SK-N-SH (cell line): Measurements from ENCODE around the gene GJB3. TPM values are rescaled to one million over a fixed set of nuclear protein-coding genes. Genes with fewer than 3 reads are reported as not detected.
"Not testable (repeated sequence)": the region's sequence is repeated elsewhere in the genome, so short reads cannot be mapped to it uniquely, and the experiment has no call there.

Experiments used
- CTCF ChIA-PET: fragments of 300-600, 350-600 bp; formaldehyde crosslinking; extraction: SDS; loops from one replicate; lab custom pipeline; 2021; lab: Yijun Ruan, JAX
- POLR2A ChIA-PET: fragments of 350-600 bp; sonication (Branson Sonifier 250); formaldehyde crosslinking; extraction: SDS; loops from one replicate; lab custom pipeline; 2020; ENCODE audit warnings: antibody characterized with exemption, inconsistent platforms; lab: Yijun Ruan, JAX
- DNase-seq: peaks from one replicate; pipeline ENCODE4 v3.0.0; 2012
- H2AFZ ChIP-seq: fragments of 200-600 bp; sonication (generic); 2 replicates; pipeline ENCODE4 v1.8.1; 2016; ENCODE audit warnings: antibody characterized with exemption, mild to moderate bottlenecking, low read depth
- H3F3A ChIP-seq: fragments of 200-600 bp; sonication (generic); replicated peaks from 2 replicates; pipeline ENCODE3; 2016; ENCODE audit warnings: antibody characterized with exemption, mild to moderate bottlenecking; ENCODE audit not compliant: insufficient read depth
- H3K27ac ChIP-seq, 2 experiments: fragments of 200-500 bp in 1 of 2; fragments of 200-600 bp in 1 of 2; sonication (Bioruptor generic) in 1 of 2; sonication (generic), shearing (Covaris generic) in 1 of 2; 2 replicates each; pipeline versions ENCODE4 v1.5.1 to v1.6.1; 2014 to 2016; ENCODE audit warnings: low read depth in 2 of 2, inconsistent platforms in 1 of 2, low read length in 1 of 2, mild to moderate bottlenecking in 1 of 2, mixed read lengths in 1 of 2
- H3K27me3 ChIP-seq: fragments of 200-600 bp; sonication (generic), shearing (Covaris generic); 2 replicates; pipeline ENCODE4 v1.6.1; 2016; ENCODE audit warnings: mixed run types; ENCODE audit not compliant: insufficient read depth
- H3K36me3 ChIP-seq, 2 experiments: fragments of 200-500 bp in 1 of 2; fragments of 200-600 bp in 1 of 2; sonication (Bioruptor generic) in 1 of 2; sonication (generic) in 1 of 2; replicated peaks in 1 of 2; 2 replicates each; pipeline versions ENCODE3 to v1.5.1; 2014 to 2016; ENCODE audit warnings: low read length in 1 of 2, mild to moderate bottlenecking in 1 of 2; ENCODE audit not compliant: insufficient read depth in 2 of 2, control insufficient read depth in 1 of 2
- H3K4me1 ChIP-seq, 2 experiments: fragments of 200-500 bp in 1 of 2; fragments of 200-600 bp in 1 of 2; sonication (Bioruptor generic) in 1 of 2; sonication (generic), shearing (Covaris generic) in 1 of 2; 2 replicates each; pipeline versions ENCODE4 v1.5.1 to v1.6.1; 2014 to 2016; ENCODE audit warnings: low read depth in 1 of 2, low read length in 1 of 2, mixed run types in 1 of 2; ENCODE audit not compliant: insufficient read depth in 2 of 2, control insufficient read depth in 1 of 2
- H3K4me2 ChIP-seq: fragments of 200-600 bp; sonication (generic), shearing (Covaris generic); 2 replicates; pipeline ENCODE4 v1.6.1; 2017; ENCODE audit warnings: mixed run types
- H3K4me3 ChIP-seq, 2 experiments: fragments of 200-500 bp in 1 of 2; fragments of 200-600 bp in 1 of 2; sonication (Bioruptor generic) in 1 of 2; sonication (generic), shearing (Covaris generic) in 1 of 2; 2 replicates each; pipeline versions ENCODE4 v1.5.1 to v1.8.1; 2014 to 2016; ENCODE audit warnings: low read depth in 2 of 2, inconsistent platforms in 1 of 2, low read length in 1 of 2, mild to moderate bottlenecking in 1 of 2, mixed read lengths in 1 of 2, moderate library complexity in 1 of 2
- H3K79me2 ChIP-seq: fragments of 200-600 bp; sonication (generic); 2 replicates; pipeline ENCODE4 v1.8.1; 2017; ENCODE audit warnings: mild to moderate bottlenecking; ENCODE audit not compliant: insufficient read depth
- H3K9ac ChIP-seq: fragments of 200-600 bp; sonication (generic); 2 replicates; pipeline ENCODE4 v1.6.1; 2017; ENCODE audit warnings: mixed run types
- H3K9me2 ChIP-seq: fragments of 200-600 bp; sonication (generic); 2 replicates; pipeline ENCODE4 v1.6.1; 2017; ENCODE audit warnings: mixed run types
- H3K9me3 ChIP-seq: fragments of 200-600 bp; sonication (generic); 2 replicates; pipeline ENCODE4 v1.6.1; 2017; ENCODE audit warnings: mixed run types, mild to moderate bottlenecking, moderate library complexity
- H4K20me1 ChIP-seq: fragments of 200-600 bp; sonication (generic); 2 replicates; pipeline ENCODE4 v1.6.1; 2017; ENCODE audit warnings: mild to moderate bottlenecking, mixed run types; ENCODE audit not compliant: insufficient read depth
- ELF1 ChIP-seq: IDR thresholded peaks from 2 replicates; pipeline ENCODE4 v1.4.0; 2012
- EP300 ChIP-seq, 2 experiments: IDR thresholded peaks; 2 replicates each; pipeline versions ENCODE4 v1.4.0 to v1.6.1; 2012; ENCODE audit warnings: borderline replicate concordance in 1 of 2, low read depth in 1 of 2, low read length in 1 of 2
- EZH2phosphoT487 ChIP-seq: fragments of 200-600 bp; sonication (generic); IDR thresholded peaks from 2 replicates; pipeline ENCODE4 v1.6.1; 2017; ENCODE audit warnings: low read depth, mixed run types, mild to moderate bottlenecking, antibody characterized with exemption, moderate library complexity, borderline replicate concordance
- FOXJ3 ChIP-seq: sonication (generic); formaldehyde crosslinking; IDR thresholded peaks from 2 replicates; pipeline ENCODE4 v1.5.1; 2020; ENCODE audit warnings: mild to moderate bottlenecking, missing genetic modification reagents
- FOXM1 ChIP-seq: IDR thresholded peaks from 2 replicates; pipeline ENCODE4 v1.4.0; 2012; ENCODE audit warnings: low read depth, mild to moderate bottlenecking
- GATA2 ChIP-seq: sonication (generic); formaldehyde crosslinking; IDR thresholded peaks from 2 replicates; pipeline ENCODE4 v1.5.0; 2020; ENCODE audit warnings: mild to moderate bottlenecking, missing genetic modification reagents
- JUND ChIP-seq: IDR thresholded peaks from 2 replicates; pipeline ENCODE4 v1.4.0; 2012
- MEF2A ChIP-seq: IDR thresholded peaks from 2 replicates; pipeline ENCODE4 v1.4.0; 2012; ENCODE audit warnings: low read depth, borderline replicate concordance
- MXI1 ChIP-seq: IDR thresholded peaks from 2 replicates; pipeline ENCODE4 v1.6.1; 2012; ENCODE audit warnings: mild to moderate bottlenecking, low read depth, low read length, improper control_type of control experiment
- NRF1 ChIP-seq: IDR thresholded peaks from 2 replicates; pipeline ENCODE4 v1.6.1; 2012; ENCODE audit warnings: low read depth, mild to moderate bottlenecking, low read length
- PBX3 ChIP-seq: IDR thresholded peaks from 2 replicates; pipeline ENCODE4; 2012
- RFX5 ChIP-seq: IDR thresholded peaks from 2 replicates; pipeline ENCODE4 v1.6.1; 2012; ENCODE audit warnings: mild to moderate bottlenecking, improper control_type of control experiment, low read length
- RXRA ChIP-seq: IDR thresholded peaks from 2 replicates; pipeline ENCODE4 v1.4.0; 2012; ENCODE audit warnings: low read depth, mild to moderate bottlenecking, borderline replicate concordance
- SMC3 ChIP-seq: IDR thresholded peaks from 2 replicates; pipeline ENCODE4 v1.6.1; 2012; ENCODE audit warnings: low read depth, low read length, improper control_type of control experiment
- TEAD4 ChIP-seq: IDR thresholded peaks from 2 replicates; pipeline ENCODE4 v1.4.0; 2012; ENCODE audit warnings: mild to moderate bottlenecking, borderline replicate concordance; ENCODE audit not compliant: insufficient read depth
- YY1 ChIP-seq: IDR thresholded peaks from 2 replicates; pipeline ENCODE4 v1.4.0; 2012; ENCODE audit warnings: low read depth, mild to moderate bottlenecking
- WGBS: methylation state at CpG from one replicate; pipeline ENCODE4 v1.1.6; 2017; ENCODE audit warnings: low lambda C conversion rate; 5-methylcytosine and 5-hydroxymethylcytosine counted together
- polyA plus RNA-seq, 3 experiments: library from polyadenylated mRNA; depleted of rRNA; stranded (reverse); fragments of >200 nt; gene quantifications; 2 replicates each; pipeline ENCODE4 v1.2.3, GENCODE V29; 2012
- TF ChIP-seq, protein P1 (sequence below): IDR thresholded peaks from 2 replicates; pipeline ENCODE4 v1.4.0; 2012; ENCODE audit warnings: low read depth, borderline replicate concordance
- TF ChIP-seq, protein P2 (sequence below): fragments of 150-350 bp; IDR thresholded peaks from 2 replicates; pipeline ENCODE4 v1.6.1; 2016; ENCODE audit warnings: mild to moderate bottlenecking, low read depth, low read length

Gene GJB3
- polyA plus RNA-seq, 1 of the 3 experiments (the other 2 are of a cell fraction): not detected

- 35% methylated on average over 4 of the region's 10 CpGs for WGBS
- TF ChIP-seq, protein P1, sequence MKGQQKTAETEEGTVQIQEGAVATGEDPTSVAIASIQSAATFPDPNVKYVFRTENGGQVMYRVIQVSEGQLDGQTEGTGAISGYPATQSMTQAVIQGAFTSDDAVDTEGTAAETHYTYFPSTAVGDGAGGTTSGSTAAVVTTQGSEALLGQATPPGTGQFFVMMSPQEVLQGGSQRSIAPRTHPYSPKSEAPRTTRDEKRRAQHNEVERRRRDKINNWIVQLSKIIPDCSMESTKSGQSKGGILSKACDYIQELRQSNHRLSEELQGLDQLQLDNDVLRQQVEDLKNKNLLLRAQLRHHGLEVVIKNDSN: no peak
- TF ChIP-seq MEF2A: no peak
- TF ChIP-seq EZH2phosphoT487: no peak
- no peak for TF ChIP-seq RXRA
- no peak for TF ChIP-seq RFX5
- TF ChIP-seq JUND: no peak
- no peaks in the 10 kb centered on the region for H3K9me3 ChIP-seq
- CTCF ChIA-PET: interaction anchor here (0.9 to 1.2 kb wide), 2 partner anchors 277 to 574 kb away, joined by 3 read pairs; no protein-coding TSS in a partner anchor
- H3K4me3 ChIP-seq: no peak overlapping the region
- no peaks in the 10 kb centered on the region for H4K20me1 ChIP-seq
- H3K4me2 ChIP-seq: no peak overlapping the region
- no peak overlapping the region for H3K27ac ChIP-seq
- H3K4me1 ChIP-seq: peaks cover 0 to 5% of the 10 kb centered on the region in 2 experiments; a peak in 1 of 4 replicates
- H3F3A ChIP-seq: no peaks in the 10 kb centered on the region
- no peaks in the 10 kb centered on the region for H3K27me3 ChIP-seq
- no peak for DNase-seq
- H3K36me3 ChIP-seq: no peaks in the 10 kb centered on the region
- no peak overlapping the region for H3K9ac ChIP-seq
- H2AFZ ChIP-seq: no peak overlapping the region
- POLR2A ChIA-PET: no interaction called here
- no peaks in the 10 kb centered on the region for H3K9me2 ChIP-seq
- no peaks in the 10 kb centered on the region for H3K79me2 ChIP-seq
These were observed 44.3 kb upstream of the GJB3 start for GRCh38 chr1:34736692-34737091.

DNA sequence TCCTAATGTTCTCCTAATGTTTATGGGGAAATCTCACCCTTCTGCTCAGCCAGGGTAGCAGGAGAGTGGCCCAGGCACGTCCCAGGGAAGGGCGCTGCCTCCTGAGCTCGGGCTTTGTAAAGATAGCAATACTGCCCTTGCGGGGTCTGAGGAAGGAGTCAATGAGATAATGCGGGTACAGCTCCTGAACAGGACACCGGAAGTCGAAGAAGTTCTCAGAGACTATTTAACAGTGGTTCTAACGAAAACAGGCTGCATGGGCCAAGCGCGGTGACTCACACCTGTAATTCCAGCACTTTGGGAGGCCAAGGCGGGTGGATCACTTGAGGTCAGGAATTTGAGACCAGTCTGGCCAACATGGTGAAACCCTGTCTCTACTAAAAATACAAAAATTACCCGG, 43.8 kb upstream of the GJB3 start:
- H4K20me1 ChIP-seq, H3K4me1 ChIP-seq, H3K9me3 ChIP-seq, DNase-seq, H3K4me2 ChIP-seq, H3K9ac ChIP-seq, H3K27ac ChIP-seq, H3K79me2 ChIP-seq, H3K27me3 ChIP-seq, H2AFZ ChIP-seq, H3K9me2 ChIP-seq, H3K36me3 ChIP-seq, H3F3A ChIP-seq, H3K4me3 ChIP-seq, POLR2A ChIA-PET: not testable (repeated sequence)
- WGBS: 62% methylated on average over 12 of the region's 12 CpGs
- CTCF ChIA-PET: interaction anchor here (0.9 to 1.2 kb wide), 2 partner anchors 277 to 574 kb away, joined by 3 read pairs; no protein-coding TSS in a partner anchor

GRCh38 chr1:34739613-34740012, 41.4 kb upstream of the GJB3 start:
- Histone ChIP-seq H3F3A (no peaks in the 10 kb centered on the region), H4K20me1 (no peaks in the 10 kb centered on the region), H2AFZ (no peak overlapping the region), H3K27ac (no peak overlapping the region), H3K36me3 (no peaks in the 10 kb centered on the region), H3K79me2 (no peaks in the 10 kb centered on the region), H3K4me2 (no peak overlapping the region), H3K9me3 (no peaks in the 10 kb centered on the region), H3K4me1 (peaks cover 0 to 8% of the 10 kb centered on the region in 2 experiments; a peak in 1 of 4 replicates), H3K9ac (no peak overlapping the region), H3K9me2 (no peaks in the 10 kb centered on the region), H3K27me3 (no peaks in the 10 kb centered on the region), H3K4me3 (no peak overlapping the region)
- no peak for TF ChIP-seq JUND
- TF ChIP-seq, protein P2, sequence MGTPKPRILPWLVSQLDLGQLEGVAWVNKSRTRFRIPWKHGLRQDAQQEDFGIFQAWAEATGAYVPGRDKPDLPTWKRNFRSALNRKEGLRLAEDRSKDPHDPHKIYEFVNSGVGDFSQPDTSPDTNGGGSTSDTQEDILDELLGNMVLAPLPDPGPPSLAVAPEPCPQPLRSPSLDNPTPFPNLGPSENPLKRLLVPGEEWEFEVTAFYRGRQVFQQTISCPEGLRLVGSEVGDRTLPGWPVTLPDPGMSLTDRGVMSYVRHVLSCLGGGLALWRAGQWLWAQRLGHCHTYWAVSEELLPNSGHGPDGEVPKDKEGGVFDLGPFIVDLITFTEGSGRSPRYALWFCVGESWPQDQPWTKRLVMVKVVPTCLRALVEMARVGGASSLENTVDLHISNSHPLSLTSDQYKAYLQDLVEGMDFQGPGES: no peak
- no peak for TF ChIP-seq PBX3
- TF ChIP-seq EP300 (IDR thresholded peaks at IDR 0.05; ENCODE audit: borderline replicate concordance in 1 of 2, low read depth in 1 of 2, low read length in 1 of 2): no peak
- TF ChIP-seq NRF1: no peak
- TF ChIP-seq RXRA: no peak
- no peak for TF ChIP-seq TEAD4
- TF ChIP-seq FOXJ3 (CRISPR knock-in tag): no peak
- TF ChIP-seq GATA2 (CRISPR knock-in tag): no peak
- no peak for TF ChIP-seq EZH2phosphoT487
- no peak for TF ChIP-seq FOXM1
- TF ChIP-seq ELF1: no peak
- no peak for TF ChIP-seq MXI1
- no peak for TF ChIP-seq YY1
- TF ChIP-seq SMC3: no peak
- no peak for DNase-seq
- CTCF ChIA-PET: interaction anchor here (0.9 to 2.6 kb wide), 10 partner anchors 9 to 1107 kb away, joined by 3 to 11 read pairs (median 4); no protein-coding TSS in a partner anchor
- WGBS: 52% methylated on average over 2 of the region's 3 CpGs
- POLR2A ChIA-PET: no interaction called here
